ENCODE measurements around the gene TSC1.
"Not testable (repeated sequence)": the region's sequence is repeated elsewhere in the genome, so short reads cannot be mapped to it uniquely, and the experiment has no call there.

Gene TSC1

GRCh38 chr9:132944294-132945185, at the start of gene TSC1:
TSS of gene TSC1 (minus strand) at chr9:132944616. CDS start at chr9:132928872, 15,744 bp downstream.
- peak; percentile 91 for DNase-seq

GRCh38 chr9:132993511-132993939, 49.1 kb upstream of the TSC1 start:
- DNase-seq: peak; percentile 9

- peak; percentile 62 for DNase-seq
Observed at GRCh38 chr9:132991351-132992300, 47.2 kb upstream of the TSC1 start.

- no peak for DNase-seq
Observed at GRCh38 chr9:132990781-132991180, 46.4 kb upstream of the TSC1 start.

- not testable (repeated sequence) for DNase-seq
Observed at GRCh38 chr9:132989998-132990557, 45.7 kb upstream of the TSC1 start.

GRCh38 chr9:132989414-132989996, 45.1 kb upstream of the TSC1 start:
- DNase-seq: no peak

GRCh38 chr9:132989014-132989310, 44.5 kb upstream of the TSC1 start:
- DNase-seq: no peak

GRCh38 chr9:132988244-132989013, 44.0 kb upstream of the TSC1 start:
- no peak for DNase-seq

GRCh38 chr9:132986640-132987620, 42.5 kb upstream of the TSC1 start:
- no peak for DNase-seq

GRCh38 chr9:132986114-132986513, 41.7 kb upstream of the TSC1 start:
- no peak for DNase-seq

- DNase-seq: no peak
Observed at GRCh38 chr9:132985489-132985888, 41.1 kb upstream of the TSC1 start.

GRCh38 chr9:132985071-132985350, 40.6 kb upstream of the TSC1 start:
- no peak for DNase-seq

GRCh38 chr9:132984202-132985070, 40.0 kb upstream of the TSC1 start:
- DNase-seq: no peak

- DNase-seq: no peak
Observed at GRCh38 chr9:132983491-132984201, 39.2 kb upstream of the TSC1 start.

GRCh38 chr9:132982458-132982857, 38.0 kb upstream of the TSC1 start:
- DNase-seq: peak; percentile 59

GRCh38 chr9:132980157-132980556, 35.7 kb upstream of the TSC1 start:
- DNase-seq: no peak

- peak; percentile 34 for DNase-seq
Observed at GRCh38 chr9:132978451-132979131, 34.2 kb upstream of the TSC1 start, which contains the start of gene GFI1B. TSS of gene GFI1B (plus strand) at chr9:132978694. CDS start at chr9:132986679, 7,985 bp downstream.

GRCh38 chr9:132978112-132978450, 33.7 kb upstream of the TSC1 start:
- no peak for DNase-seq

GRCh38 chr9:132976571-132976970, 32.2 kb upstream of the TSC1 start:
- no peak for DNase-seq
